Endothelial cell of hepatic sinusoid (primary cell): ENCODE data around the gene CAMK2G.

Source experiments
- in situ Hi-C: cut with HindIII; loops from 2 replicates; pipeline ENCODE4 v1.10.0; 2017; ENCODE audit warnings: low sequenced_read_pairs

CAMK2G gene

GRCh38 chr10:73886085-73886529 is 11.8 kb upstream of the CAMK2G start:
- in situ Hi-C loops: loop anchor here (25.0 kb wide), 1 partner anchor 226 kb away; no protein-coding TSS in a partner anchor

- in situ Hi-C loops: loop anchor here (5.0 to 25.0 kb wide), 3 partner anchors 37 to 228 kb away; no protein-coding TSS in a partner anchor
Measured at GRCh38 chr10:73884017-73884416, 9.7 kb upstream of the CAMK2G start.

GRCh38 chr10:73881221-73881919 is 7.0 kb upstream of the CAMK2G start:
- in situ Hi-C loops: loop anchor here (5.0 to 25.0 kb wide), 3 partner anchors 34 to 231 kb away; no protein-coding TSS in a partner anchor

GRCh38 chr10:73879296-73880173 is 5.2 kb upstream of the CAMK2G start:
- in situ Hi-C loops: loop anchor here (5.0 to 25.0 kb wide), 3 partner anchors 32 to 233 kb away; no protein-coding TSS in a partner anchor

- in situ Hi-C loops: loop anchor here (25.0 kb wide), 1 partner anchor 234 kb away; no protein-coding TSS in a partner anchor
Measured at GRCh38 chr10:73878365-73878764, 4.0 kb upstream of the CAMK2G start.

GRCh38 chr10:73877533-73878160 is 3.3 kb upstream of the CAMK2G start:
- in situ Hi-C loops: loop anchor here (25.0 kb wide), 1 partner anchor 235 kb away; no protein-coding TSS in a partner anchor

- in situ Hi-C loops: loop anchor here (25.0 kb wide), 1 partner anchor 235 kb away; no protein-coding TSS in a partner anchor
Measured at GRCh38 chr10:73876971-73877370, 2.6 kb upstream of the CAMK2G start.

- in situ Hi-C loops: loop anchor here (25.0 kb wide), 1 partner anchor 236 kb away; no protein-coding TSS in a partner anchor
Measured at GRCh38 chr10:73876566-73876965, 2.2 kb upstream of the CAMK2G start.

- in situ Hi-C loops: loop anchor here (25.0 kb wide), 1 partner anchor 236 kb away; no protein-coding TSS in a partner anchor
Measured at GRCh38 chr10:73876157-73876556, 1.8 kb upstream of the CAMK2G start.

GRCh38 chr10:73875139-73875475 is 752 bp upstream of the CAMK2G start:
- in situ Hi-C loops: loop anchor here (25.0 kb wide), 1 partner anchor 237 kb away; no protein-coding TSS in a partner anchor

GRCh38 chr10:73873838-73874215 is 528 bp downstream of the CAMK2G start:
- in situ Hi-C loops: no loop called here

GRCh38 chr10:73873142-73873837 is 1.1 kb downstream of the CAMK2G start:
- in situ Hi-C loops: no loop called here

- in situ Hi-C loops: no loop called here
Measured at GRCh38 chr10:73872190-73872710, 2.1 kb downstream of the CAMK2G start.

- in situ Hi-C loops: no loop called here
Measured at GRCh38 chr10:73871295-73872189, 2.8 kb downstream of the CAMK2G start.

GRCh38 chr10:73868655-73869195 is 5.6 kb downstream of the CAMK2G start:
- in situ Hi-C loops: no loop called here

GRCh38 chr10:73867871-73868631 is 6.3 kb downstream of the CAMK2G start:
- in situ Hi-C loops: no loop called here

GRCh38 chr10:73867126-73867807 is 7.1 kb downstream of the CAMK2G start:
- in situ Hi-C loops: no loop called here
